ENCODE data around the gene USF2.
A peak's percentile ranks its signal among the peaks of the same experiment; 100 is the strongest.

USF2 gene

DNA sequence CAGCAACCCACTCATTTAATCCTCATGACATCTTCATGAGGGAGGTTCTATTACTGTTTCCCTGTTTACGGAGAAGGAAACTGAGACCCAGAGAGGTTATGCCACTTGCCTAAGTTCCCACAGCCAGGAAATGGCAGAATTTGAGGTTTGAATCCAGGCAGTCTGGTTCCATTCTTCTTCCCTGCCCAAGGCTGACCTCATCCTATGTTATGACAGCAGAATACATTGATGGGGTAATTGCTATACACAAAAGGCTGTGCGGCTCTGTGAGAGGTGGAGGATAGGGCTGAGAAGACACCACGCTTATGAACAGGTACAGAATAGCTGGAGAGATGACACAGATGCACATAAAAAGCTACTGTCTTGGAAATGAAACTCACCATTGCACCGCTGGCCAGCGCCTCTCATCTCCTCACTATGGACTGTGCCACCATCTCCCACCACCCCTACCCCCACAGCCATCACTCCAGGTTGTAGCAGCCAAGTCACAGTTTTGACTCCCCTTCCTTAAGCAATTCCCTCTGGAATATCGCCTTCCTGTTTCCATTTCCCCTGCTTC, 34.7 kb downstream of the USF2 start (continued):
- TF ChIP-seq ZNF544 (tag by site-specific recombination; IDR thresholded peaks at IDR 0.05) = no peak
- peak; percentile 22; the same call in 1 of the 2 replicates for TF ChIP-seq ZNF600 (tag by site-specific recombination; IDR thresholded peaks at IDR 0.05)
- TF ChIP-seq, protein P1, sequence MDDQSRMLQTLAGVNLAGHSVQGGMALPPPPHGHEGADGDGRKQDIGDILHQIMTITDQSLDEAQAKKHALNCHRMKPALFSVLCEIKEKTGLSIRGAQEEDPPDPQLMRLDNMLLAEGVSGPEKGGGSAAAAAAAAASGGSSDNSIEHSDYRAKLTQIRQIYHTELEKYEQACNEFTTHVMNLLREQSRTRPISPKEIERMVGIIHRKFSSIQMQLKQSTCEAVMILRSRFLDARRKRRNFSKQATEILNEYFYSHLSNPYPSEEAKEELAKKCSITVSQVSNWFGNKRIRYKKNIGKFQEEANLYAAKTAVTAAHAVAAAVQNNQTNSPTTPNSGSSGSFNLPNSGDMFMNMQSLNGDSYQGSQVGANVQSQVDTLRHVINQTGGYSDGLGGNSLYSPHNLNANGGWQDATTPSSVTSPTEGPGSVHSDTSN (CRISPR knock-in tag; IDR thresholded peaks at IDR 0.05) = no peak
- TF ChIP-seq ZNF654 (tag by site-specific recombination; IDR thresholded peaks at IDR 0.05; ENCODE audit: low read depth) = no peak
- no peak for TF ChIP-seq ZNF132 (tag by site-specific recombination; IDR thresholded peaks at IDR 0.05; ENCODE audit: borderline replicate concordance)
- peak; percentile 39; the same call in 1 of the 2 replicates for TF ChIP-seq ZNF629 (tag by site-specific recombination; IDR thresholded peaks at IDR 0.05)
- TF ChIP-seq MZF1 (tag by site-specific recombination; IDR thresholded peaks at IDR 0.05; ENCODE audit: borderline replicate concordance) = no peak
- TF ChIP-seq ZNF514 (tag by site-specific recombination; IDR thresholded peaks at IDR 0.05) = no peak

DNA sequence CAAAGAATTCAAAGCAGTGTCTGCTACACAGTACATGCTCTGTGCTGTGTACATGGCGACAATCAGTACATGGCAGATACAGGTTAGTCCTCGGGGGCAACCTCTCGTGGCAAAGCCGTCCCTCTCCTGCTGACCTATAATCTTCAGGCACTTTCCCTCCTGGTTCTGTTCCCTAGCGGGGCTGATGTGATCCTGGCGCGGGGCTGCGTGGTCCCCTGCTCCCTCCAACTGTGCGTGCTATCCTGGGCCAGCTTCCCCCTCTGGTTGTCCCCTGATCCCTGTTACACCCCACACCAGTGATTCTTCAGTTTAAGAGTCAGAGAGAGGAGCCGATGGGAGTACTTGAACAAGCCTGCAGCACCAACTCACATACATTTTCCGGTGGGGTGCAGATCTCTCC, 35.3 kb downstream of the USF2 start:
- Histone ChIP-seq H3K9me3 (ENCODE audit: control insufficient read depth, insufficient read depth, low read depth, low read length) (no peaks in the 10 kb centered on the region), H3K36me3 (ENCODE audit: control insufficient read depth in 2 of 2, insufficient read depth in 1 of 2, low read length in 2 of 2) (no peaks in the 10 kb centered on the region), H3K4me3 (ENCODE audit: low read depth, low read length) (no peak overlapping the region), H3K4me1 (ENCODE audit: control insufficient read depth, insufficient read depth, low read length) (no peaks in the 10 kb centered on the region), H3K27ac (ENCODE audit: extremely low read depth, low read depth, low read length) (no peak overlapping the region)
- TF ChIP-seq ZNF670 (tag by site-specific recombination; IDR thresholded peaks at IDR 0.05; ENCODE audit: low read depth) (no peak), HOXA7 (CRISPR knock-in tag; IDR thresholded peaks at IDR 0.05; ENCODE audit: borderline replicate concordance) (no peak), ZNF654 (tag by site-specific recombination; IDR thresholded peaks at IDR 0.05; ENCODE audit: low read depth) (no peak), TCF7L2 (IDR thresholded peaks at IDR 0.05; ENCODE audit: borderline replicate concordance, low read depth, low read length) (no peak), SCRT2 (tag by site-specific recombination; IDR thresholded peaks at IDR 0.05) (no peak), ZNF658 (tag by site-specific recombination; IDR thresholded peaks at IDR 0.05) (no peak), ZNF274 (IDR thresholded peaks at IDR 0.05; ENCODE audit: low read length) (no peak), ZNF274 (tag by site-specific recombination; IDR thresholded peaks at IDR 0.05; ENCODE audit: borderline replicate concordance) (no peak), ZFP41 (tag by site-specific recombination; IDR thresholded peaks at IDR 0.05; ENCODE audit: borderline replicate concordance) (no peak), ZNF549 (tag by site-specific recombination; IDR thresholded peaks at IDR 0.05) (no peak), GLI4 (tag by site-specific recombination; IDR thresholded peaks at IDR 0.05) (no peak), ZNF239 (tag by site-specific recombination; IDR thresholded peaks at IDR 0.05) (no peak), ZFP37 (tag by site-specific recombination; IDR thresholded peaks at IDR 0.05) (no peak), ZNF10 (tag by site-specific recombination; IDR thresholded peaks at IDR 0.05) (no peak), KLF7 (tag by site-specific recombination; IDR thresholded peaks at IDR 0.05; ENCODE audit: borderline replicate concordance) (no peak), ZNF433 (tag by site-specific recombination; IDR thresholded peaks at IDR 0.05; ENCODE audit: low read depth) (no peak), ZNF155 (tag by site-specific recombination; IDR thresholded peaks at IDR 0.05) (no peak), ZNF394 (tag by site-specific recombination; IDR thresholded peaks at IDR 0.05; ENCODE audit: borderline replicate concordance) (no peak), ZBTB21 (tag by site-specific recombination; IDR thresholded peaks at IDR 0.05) (no peak)
- TF ChIP-seq, protein P2, sequence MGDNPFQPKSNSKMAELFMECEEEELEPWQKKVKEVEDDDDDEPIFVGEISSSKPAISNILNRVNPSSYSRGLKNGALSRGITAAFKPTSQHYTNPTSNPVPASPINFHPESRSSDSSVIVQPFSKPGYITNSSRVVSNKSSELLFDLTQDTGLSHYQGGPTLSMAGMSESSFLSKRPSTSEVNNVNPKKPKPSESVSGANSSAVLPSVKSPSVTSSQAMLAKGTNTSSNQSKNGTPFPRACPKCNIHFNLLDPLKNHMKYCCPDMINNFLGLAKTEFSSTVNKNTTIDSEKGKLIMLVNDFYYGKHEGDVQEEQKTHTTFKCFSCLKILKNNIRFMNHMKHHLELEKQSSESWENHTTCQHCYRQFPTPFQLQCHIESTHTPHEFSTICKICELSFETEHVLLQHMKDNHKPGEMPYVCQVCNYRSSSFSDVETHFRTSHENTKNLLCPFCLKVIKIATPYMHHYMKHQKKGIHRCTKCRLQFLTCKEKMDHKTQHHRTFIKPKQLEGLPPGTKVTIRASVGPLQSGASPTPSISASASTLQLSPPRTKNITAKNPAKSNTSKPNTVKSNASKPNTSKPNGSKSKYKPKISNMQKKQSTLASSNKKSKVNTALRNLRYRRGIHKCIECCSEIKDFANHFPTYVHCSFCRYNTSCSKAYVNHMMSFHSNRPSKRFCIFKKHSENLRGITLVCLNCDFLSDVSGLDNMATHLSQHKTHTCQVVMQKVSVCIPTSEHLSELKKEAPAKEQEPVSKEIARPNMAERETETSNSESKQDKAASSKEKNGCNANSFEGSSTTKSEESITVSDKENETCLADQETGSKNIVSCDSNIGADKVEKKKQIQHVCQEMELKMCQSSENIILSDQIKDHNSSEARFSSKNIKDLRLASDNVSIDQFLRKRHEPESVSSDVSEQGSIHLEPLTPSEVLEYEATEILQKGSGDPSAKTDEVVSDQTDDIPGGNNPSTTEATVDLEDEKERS (tag by site-specific recombination; IDR thresholded peaks at IDR 0.05) = no peak
- TF ChIP-seq, protein P3, sequence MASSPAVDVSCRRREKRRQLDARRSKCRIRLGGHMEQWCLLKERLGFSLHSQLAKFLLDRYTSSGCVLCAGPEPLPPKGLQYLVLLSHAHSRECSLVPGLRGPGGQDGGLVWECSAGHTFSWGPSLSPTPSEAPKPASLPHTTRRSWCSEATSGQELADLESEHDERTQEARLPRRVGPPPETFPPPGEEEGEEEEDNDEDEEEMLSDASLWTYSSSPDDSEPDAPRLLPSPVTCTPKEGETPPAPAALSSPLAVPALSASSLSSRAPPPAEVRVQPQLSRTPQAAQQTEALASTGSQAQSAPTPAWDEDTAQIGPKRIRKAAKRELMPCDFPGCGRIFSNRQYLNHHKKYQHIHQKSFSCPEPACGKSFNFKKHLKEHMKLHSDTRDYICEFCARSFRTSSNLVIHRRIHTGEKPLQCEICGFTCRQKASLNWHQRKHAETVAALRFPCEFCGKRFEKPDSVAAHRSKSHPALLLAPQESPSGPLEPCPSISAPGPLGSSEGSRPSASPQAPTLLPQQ (tag by site-specific recombination; IDR thresholded peaks at IDR 0.05) = no peak
- CTCF ChIA-PET = interaction anchor here (1.1 kb wide), 1 partner anchor 191 kb away, joined by 4 read pairs; no protein-coding TSS in a partner anchor
- POLR2A ChIA-PET = no interaction called here

Data from HEK293 (cell line).